Upper lobe of right lung (tissue), 1 donor: ENCODE measurements around the gene CUL5. TPM values are rescaled to one million over a fixed set of nuclear protein-coding genes. Genes with fewer than 3 reads are reported as not detected.

ENCODE experiments used
- ATAC-seq: fragments of 200-7000 bp; cut with Tn5 transposase; one replicate; pipeline ENCODE4 v1.9.1; 2020; ENCODE audit warnings: mild to moderate bottlenecking, moderate library complexity
- DNase-seq: peaks from one replicate; pipeline ENCODE4 v3.0.0-alpha.2; 2020
- H3K27ac ChIP-seq: fragments of 200-600 bp; one replicate; pipeline ENCODE4 v1.8.0; 2022
- H3K27me3 ChIP-seq: fragments of 200-600 bp; one replicate; pipeline ENCODE4 v1.8.0; 2022; ENCODE audit warnings: mild to moderate bottlenecking
- H3K36me3 ChIP-seq: fragments of 200-600 bp; one replicate; pipeline ENCODE4 v1.8.0; 2022
- H3K4me1 ChIP-seq: fragments of 200-600 bp; one replicate; pipeline ENCODE4 v1.8.0; 2022
- H3K4me3 ChIP-seq: fragments of 200-600 bp; one replicate; pipeline ENCODE4 v1.8.0; 2022; ENCODE audit warnings: mild to moderate bottlenecking
- H3K9me3 ChIP-seq: fragments of 200-600 bp; one replicate; pipeline ENCODE4 v1.8.0; 2022
- intact Hi-C: fragments of 100-400 bp; cut with DNase I; formaldehyde crosslinking; loops from one replicate; pipeline ENCODE4 v1.11.0; 2022
- total RNA-seq: library from RNA; stranded (reverse); fragmentation: NEBNext Ultra II Directional; extraction: Animal tissue kit (Norgen Biotek cat#: 25700); gene quantifications from one replicate; pipeline ENCODE4 v1.2.1, GENCODE V29; 2021
- TF ChIP-seq, protein P1 (sequence below): fragments of 200-600 bp; IDR thresholded peaks from one replicate; pipeline ENCODE4 v1.8.0; 2022; ENCODE audit warnings: antibody characterized with exemption
- donor health status: DM: no; HTN: yes; CAD: no; lungs with severe emphysema.

The CUL5 gene
- total RNA-seq, 1 donor from 2014 or later, result 37.9 TPM

DNA sequence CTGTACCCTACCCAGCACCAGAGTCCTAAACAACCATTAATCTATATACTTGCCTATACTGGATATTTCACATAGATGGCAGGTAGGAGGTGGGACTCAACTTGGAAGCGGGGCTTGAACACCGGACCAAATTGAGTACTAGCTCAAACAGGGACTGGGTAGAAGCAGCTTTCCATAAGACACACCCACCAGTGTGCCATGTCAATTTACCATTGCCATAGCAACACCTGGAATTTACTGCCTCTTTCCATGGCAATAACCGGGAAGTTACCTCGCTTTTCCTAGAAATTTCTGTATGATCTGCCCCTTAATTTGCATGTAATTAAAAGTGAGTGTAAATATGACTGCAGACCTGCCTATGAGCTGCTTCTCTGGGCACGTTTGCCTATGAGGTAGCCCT lies 38.6 kb upstream of the CUL5 start:
- intact Hi-C loops, result no loop called here
- no peak overlapping the region for H3K4me3 ChIP-seq
- H3K4me1 ChIP-seq, result no peaks in the 10 kb centered on the region
- no peaks in the 10 kb centered on the region for H3K9me3 ChIP-seq
- ATAC-seq (no peak), DNase-seq (no peak)
- H3K27me3 ChIP-seq, result no peaks in the 10 kb centered on the region
- no peaks in the 10 kb centered on the region for H3K36me3 ChIP-seq
- H3K27ac ChIP-seq, result no peak overlapping the region
- TF ChIP-seq, protein P1, sequence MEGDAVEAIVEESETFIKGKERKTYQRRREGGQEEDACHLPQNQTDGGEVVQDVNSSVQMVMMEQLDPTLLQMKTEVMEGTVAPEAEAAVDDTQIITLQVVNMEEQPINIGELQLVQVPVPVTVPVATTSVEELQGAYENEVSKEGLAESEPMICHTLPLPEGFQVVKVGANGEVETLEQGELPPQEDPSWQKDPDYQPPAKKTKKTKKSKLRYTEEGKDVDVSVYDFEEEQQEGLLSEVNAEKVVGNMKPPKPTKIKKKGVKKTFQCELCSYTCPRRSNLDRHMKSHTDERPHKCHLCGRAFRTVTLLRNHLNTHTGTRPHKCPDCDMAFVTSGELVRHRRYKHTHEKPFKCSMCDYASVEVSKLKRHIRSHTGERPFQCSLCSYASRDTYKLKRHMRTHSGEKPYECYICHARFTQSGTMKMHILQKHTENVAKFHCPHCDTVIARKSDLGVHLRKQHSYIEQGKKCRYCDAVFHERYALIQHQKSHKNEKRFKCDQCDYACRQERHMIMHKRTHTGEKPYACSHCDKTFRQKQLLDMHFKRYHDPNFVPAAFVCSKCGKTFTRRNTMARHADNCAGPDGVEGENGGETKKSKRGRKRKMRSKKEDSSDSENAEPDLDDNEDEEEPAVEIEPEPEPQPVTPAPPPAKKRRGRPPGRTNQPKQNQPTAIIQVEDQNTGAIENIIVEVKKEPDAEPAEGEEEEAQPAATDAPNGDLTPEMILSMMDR, result no peak

DNA sequence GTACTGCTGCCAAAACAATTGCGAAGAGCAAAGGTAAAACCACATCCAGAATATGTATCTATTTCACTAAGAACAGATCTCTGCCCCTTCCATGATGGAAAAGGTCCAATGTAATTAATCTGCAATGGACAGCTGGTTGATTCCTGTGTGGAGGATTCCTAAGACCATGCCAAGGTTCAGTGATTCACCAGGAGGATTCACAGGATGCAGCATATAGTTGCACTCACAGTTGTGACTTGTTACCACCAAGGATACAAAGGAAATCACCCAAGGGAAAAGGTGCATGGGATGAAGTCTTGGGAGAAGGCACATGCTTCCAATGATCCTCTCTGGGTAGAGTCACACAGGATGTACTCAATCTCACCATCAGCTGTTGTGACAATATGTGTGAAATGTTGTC lies 35.1 kb upstream of the CUL5 start:
- H3K9me3 ChIP-seq, result no peaks in the 10 kb centered on the region
- no peaks in the 10 kb centered on the region for H3K4me1 ChIP-seq
- no peak overlapping the region for H3K4me3 ChIP-seq
- H3K27ac ChIP-seq, result no peak overlapping the region
- intact Hi-C loops, result no loop called here
- no peaks in the 10 kb centered on the region for H3K27me3 ChIP-seq
- ATAC-seq, result no peak
- no peak for DNase-seq
- H3K36me3 ChIP-seq, result no peaks in the 10 kb centered on the region
- TF ChIP-seq, protein P1, result no peak

DNA sequence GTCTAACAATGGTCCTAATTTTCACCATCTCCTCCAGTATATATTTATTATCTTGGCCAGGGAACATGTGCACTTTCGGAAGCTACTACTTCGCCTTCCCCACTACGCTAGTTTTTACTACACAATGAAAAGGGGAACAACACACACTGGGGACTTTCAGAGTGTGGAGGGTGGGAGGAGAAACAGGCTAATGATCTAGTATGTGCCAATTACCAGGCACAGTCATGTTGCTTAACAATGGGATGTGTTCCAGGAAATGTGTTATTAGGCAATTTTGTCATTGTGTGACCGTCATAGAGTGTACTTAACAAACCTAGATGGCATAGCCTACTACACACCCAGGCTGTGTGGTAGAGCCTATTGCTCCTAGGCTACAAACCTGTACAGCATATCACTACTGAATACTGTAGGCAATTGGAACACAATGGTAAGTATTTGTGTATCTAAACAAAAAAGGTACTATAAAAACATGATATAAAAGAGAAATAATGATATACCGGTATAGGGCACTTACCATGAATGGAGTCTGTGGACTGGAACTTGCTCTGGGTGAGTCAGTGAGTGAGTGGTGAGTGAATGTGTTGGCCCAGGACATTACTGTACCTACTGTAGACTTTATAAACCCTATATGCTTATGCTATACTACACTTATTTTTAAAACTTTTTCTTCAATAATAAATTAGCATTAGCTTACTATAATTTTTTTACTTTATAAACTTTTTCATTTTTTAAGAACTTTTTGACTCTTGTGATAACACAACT lies 20.1 kb upstream of the CUL5 start:
- Histone ChIP-seq H3K4me3 (no peak overlapping the region), H3K27ac (no peak overlapping the region), H3K9me3 (no peaks in the 10 kb centered on the region), H3K27me3 (no peaks in the 10 kb centered on the region), H3K36me3 (no peaks in the 10 kb centered on the region), H3K4me1 (no peaks in the 10 kb centered on the region)
- DNase-seq (no peak), ATAC-seq (peak; percentile 95)
- intact Hi-C loops, result no loop called here
- TF ChIP-seq, protein P1, result no peak

DNA sequence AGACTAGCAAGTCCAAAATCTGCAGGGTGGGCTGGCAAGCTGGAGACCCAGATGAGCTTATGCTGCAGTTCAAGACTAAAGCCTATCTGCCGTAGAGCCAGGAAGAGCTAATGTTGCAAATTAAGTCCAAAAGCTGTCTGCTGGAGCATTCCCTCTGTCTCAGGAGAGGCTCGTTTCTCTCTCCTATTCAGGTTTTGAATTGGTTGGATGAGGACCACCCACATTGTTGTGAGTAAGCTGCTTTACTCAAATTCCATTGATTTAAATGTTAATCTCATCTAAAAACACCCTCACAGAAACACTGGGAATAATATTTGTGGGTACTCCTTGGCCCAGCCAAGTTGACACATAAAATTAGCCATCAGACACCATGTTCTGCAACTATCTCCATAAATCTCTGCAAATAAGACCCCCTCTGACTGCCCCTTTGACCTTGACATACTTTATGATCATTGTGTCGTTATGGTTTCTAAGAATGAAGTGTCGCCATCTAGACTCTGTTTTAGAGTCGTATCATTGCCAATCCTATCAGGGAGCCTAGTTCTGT lies 16.8 kb upstream of the CUL5 start:
- Histone ChIP-seq H3K4me3 (no peak overlapping the region), H3K9me3 (no peaks in the 10 kb centered on the region), H3K27ac (no peak overlapping the region), H3K4me1 (no peaks in the 10 kb centered on the region), H3K36me3 (no peaks in the 10 kb centered on the region), H3K27me3 (no peaks in the 10 kb centered on the region)
- TF ChIP-seq, protein P1, result no peak
- ATAC-seq (no peak), DNase-seq (no peak)
- intact Hi-C loops, result no loop called here

DNA sequence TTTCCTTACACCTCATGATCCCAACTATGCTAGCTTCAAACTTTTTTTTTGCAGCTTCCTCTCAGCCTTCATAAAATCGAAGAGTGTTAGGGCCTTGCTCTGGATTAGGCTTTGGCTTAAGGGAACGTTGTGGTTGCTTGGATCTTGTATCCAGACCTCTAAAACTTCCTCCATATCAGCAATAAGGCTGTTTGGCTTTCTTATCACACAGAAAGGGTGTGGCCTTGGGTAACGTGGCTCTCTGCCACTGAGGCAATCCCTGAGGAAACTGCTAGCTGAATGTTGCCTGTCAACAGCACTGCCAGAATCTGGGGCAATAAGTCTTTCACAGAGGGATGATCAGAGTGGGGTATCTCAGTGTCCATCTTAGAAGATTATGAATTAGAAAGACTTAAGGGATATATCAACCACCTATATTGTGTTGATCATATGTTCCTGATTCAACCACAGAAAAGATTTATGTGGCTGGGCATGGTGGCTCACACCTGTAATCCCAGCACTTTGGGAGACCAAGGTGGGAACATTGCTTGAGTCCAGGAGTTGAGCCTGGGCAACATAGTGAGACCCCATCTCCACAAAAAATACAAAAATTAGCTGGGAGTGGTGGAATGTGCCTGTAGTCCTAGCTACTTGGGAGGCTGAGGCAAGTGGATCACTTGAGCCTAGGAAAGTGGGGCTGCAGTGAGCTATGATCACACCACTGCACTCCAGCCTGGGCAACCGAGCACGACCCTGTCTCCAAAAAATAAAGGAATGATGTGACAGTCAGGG lies 12.5 kb upstream of the CUL5 start:
- TF ChIP-seq, protein P1, result no peak
- H3K4me1 ChIP-seq, result no peaks in the 10 kb centered on the region
- no peaks in the 10 kb centered on the region for H3K36me3 ChIP-seq
- DNase-seq (no peak), ATAC-seq (no peak)
- H3K27ac ChIP-seq, result no peak overlapping the region
- no peaks in the 10 kb centered on the region for H3K27me3 ChIP-seq
- H3K4me3 ChIP-seq, result no peak overlapping the region
- no peaks in the 10 kb centered on the region for H3K9me3 ChIP-seq
- intact Hi-C loops, result no loop called here
